Inflammatory macrophage (primary cell): ENCODE data around the gene FLRT1.
"Not testable (repeated sequence)": the region's sequence is repeated elsewhere in the genome, so short reads cannot be mapped to it uniquely, and the experiment has no call there.

Source experiments
- DNase-seq, 2 donors: peaks; one replicate each; pipeline ENCODE4 v3.0.0-alpha.2; 2020 to 2022

Gene FLRT1

DNA sequence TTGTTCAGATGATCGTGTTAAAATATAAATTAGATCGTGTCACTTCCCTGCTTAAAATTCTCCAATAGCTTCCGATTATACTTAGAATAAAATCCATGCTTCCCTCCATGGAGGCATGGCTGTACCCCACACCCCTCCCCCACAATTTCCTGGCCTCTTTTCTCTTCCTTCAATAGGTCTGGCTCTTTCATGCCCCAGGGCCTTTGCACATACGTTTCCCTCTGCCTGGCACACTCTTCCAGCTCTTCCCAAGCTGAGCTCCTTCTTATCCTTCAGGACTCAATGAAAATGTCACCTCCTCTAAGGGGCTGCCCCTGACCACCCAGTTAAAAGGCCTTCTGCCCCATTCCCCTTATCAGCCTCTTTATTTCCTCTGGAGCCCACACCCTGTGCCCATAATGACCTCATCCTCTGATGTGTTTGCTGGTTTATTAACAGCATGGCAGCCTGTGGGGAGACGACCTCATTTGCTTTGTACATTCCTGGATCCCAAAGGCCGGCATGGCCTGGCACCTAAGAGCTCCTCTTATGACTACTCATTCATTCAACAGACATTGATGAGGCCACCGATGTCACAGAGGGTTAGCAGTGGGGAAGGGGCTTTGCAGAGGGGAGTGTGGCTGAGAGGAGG lies 9.0 kb upstream of the FLRT1 start:
- DNase-seq: no peak

DNA sequence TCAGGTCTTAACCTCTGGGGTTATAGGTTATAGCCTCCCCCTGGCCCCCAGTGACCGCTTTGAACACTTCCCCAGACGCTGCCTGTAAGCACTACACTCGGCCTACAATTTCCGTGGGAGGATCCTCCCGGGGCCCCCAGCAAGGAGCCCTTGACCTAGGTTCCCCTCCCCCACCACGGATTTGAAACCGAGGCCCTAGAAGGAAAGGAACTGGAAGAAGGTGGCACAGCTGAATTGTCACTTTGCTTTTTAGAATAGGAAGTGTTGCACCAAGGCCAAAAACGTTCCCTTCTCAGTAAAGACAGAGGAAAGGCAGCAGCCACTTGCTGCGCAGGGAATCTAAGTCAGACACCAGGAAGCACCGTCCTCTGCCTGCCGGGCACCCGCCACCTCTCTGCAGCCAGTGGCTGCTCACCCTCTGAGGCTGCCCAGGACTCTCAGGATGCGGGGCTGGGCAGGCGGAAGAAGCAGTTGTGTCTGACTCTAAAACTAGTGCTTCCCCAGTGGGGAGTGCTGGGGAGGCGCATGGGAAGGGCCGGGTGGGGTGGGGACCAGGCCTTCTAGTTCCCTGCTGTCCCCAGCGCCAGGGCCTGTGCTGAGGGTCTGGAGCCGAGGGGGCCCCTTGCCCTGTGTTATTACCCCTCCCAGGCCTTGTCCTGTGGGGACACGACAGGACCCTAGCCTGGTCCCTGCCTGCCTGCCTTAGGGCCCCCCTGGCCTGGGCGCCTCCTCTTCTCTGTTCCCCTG lies 7.9 kb upstream of the FLRT1 start:
- DNase-seq: peak; percentile 78 to 83

DNA sequence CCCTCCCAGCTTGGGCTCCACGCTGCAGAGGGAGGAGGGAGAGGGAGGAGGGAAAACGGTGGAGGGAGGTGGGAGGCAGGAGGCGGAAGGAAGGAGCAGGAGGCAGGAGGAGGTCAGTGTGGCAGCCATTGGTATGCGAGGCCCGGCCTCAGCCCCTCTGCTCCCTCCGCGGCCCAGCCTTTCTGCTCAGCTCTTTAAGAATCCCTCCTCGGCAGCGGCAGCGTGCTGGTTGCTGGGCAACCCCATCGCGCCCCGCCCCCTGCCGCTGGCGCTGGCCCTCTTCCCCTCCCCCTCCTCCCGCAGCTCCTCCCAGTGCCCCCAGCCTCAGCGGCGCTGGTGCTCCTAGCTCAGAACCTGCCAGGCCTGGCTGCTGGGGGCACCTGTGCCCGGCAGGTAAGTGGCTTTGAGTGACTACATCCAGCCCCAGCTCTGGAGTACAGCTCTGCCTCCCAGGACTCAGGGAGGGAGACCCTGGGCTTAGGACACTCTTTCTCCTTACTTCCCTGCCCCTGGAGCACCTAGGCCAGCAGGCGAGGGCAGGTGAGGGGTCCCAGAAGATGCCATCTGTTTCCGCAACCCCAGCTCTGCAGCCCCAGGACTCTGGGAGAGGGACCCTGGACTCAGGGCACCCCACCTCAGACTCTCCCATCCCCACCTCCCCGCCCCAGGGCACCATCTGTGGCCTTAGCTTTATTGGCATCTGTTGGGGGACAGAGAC lies 7.2 kb upstream of the FLRT1 start:
- peak in 1 of 2 donors; percentile 4 for DNase-seq

DNA sequence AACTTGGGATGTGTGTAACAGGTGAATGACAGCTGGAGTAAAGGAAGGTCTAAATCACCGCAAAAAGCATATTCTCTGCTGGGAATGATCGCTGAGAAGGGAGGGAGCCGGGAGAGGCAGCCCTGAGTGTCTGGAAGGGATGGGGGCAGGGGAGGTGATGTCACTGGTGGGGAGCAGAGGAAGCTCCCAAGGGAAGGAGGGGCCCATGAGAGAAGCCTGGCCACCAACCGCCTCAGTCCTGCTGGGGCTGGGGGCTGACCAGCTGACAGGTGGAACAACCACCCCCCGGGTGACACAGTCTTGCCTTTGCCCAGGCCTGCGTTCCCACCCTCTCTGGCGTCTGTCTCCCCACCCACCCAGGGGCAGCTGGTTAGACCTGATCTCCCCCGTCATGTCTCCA lies 6.0 kb upstream of the FLRT1 start:
- DNase-seq: no peak

DNA sequence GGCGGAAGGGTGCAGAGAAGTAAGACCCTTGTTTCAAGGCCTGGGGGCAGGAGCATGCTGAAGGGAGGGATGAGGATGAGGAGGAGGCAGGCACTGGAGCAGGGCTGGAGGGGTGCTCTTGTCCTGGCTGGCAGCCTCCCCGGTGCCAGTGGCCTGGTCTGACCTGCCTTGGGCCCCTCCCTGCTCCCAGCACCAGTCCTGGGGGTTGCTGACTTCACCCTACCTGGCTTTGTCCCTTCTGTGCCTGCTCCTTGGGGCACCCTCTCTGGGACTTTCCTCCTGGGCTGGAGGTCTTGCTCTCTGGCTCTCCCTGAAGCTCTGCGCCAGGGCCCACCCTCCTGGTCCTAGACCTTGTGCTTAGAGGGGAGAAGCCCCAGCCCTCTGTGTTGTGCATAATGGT lies 4.7 kb upstream of the FLRT1 start:
- DNase-seq: no peak

DNA sequence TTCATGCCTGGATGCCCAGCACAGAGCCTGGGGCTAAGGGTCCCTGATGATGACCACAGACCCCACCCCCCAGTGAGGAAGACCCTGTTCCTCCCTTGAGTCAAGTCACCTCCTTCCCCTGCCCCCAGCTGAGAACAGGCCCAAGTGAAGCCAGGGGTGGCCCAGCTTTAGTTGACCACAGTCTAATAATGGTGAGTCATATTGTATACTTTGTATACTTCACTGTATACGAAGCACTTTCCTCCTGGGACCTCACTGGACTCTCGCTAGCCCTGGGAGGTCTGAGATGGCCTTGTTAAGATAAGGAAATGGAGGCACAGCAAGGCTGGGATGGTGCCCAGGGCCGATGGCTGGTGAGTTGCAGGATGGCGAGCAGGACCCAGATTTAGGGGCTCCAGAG lies 3.7 kb upstream of the FLRT1 start:
- DNase-seq: no peak

DNA sequence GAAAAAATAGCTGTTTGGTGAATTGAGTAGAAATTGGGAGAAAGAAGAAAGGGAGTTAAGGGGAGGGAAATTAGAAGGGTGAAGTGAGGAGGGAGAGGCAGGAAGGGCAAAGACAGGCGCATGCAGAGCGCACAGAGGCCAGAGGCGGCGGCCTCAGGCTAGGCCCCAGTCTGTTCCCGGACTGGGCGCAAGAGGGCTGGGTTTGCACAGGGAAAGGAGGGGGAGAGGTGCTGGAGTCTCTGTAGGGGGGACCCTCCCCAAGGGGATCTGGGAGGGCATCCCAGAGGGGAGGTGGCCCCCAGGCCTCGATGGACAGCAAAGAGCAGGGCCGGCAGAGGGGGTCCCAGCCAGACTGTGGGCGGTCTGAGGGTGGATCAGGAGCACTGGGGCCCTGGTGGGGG lies 1.3 kb upstream of the FLRT1 start:
- no peak for DNase-seq

DNA sequence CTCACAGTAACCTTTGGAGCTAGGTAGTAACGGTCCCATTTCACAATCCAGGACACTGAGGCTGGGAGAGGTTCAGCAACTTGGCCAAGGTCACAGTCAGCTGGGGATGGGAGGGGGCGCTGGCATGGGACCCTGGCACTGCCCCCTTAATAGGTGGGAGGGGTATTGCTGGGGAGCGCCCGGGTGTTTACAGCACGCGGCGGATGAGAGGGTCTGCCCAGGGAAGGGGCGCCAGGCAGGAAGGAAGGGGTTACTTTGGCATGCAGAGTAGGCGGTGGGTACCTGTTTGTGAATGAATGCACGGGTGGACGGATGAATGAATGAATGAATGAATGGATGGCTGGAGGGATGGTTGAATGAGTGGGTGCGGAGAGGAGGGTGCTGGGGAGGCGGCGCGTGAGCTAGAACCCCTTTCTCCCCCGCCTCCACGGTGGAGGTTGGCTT lies 628 bp upstream of the FLRT1 start:
- no peak for DNase-seq

DNA sequence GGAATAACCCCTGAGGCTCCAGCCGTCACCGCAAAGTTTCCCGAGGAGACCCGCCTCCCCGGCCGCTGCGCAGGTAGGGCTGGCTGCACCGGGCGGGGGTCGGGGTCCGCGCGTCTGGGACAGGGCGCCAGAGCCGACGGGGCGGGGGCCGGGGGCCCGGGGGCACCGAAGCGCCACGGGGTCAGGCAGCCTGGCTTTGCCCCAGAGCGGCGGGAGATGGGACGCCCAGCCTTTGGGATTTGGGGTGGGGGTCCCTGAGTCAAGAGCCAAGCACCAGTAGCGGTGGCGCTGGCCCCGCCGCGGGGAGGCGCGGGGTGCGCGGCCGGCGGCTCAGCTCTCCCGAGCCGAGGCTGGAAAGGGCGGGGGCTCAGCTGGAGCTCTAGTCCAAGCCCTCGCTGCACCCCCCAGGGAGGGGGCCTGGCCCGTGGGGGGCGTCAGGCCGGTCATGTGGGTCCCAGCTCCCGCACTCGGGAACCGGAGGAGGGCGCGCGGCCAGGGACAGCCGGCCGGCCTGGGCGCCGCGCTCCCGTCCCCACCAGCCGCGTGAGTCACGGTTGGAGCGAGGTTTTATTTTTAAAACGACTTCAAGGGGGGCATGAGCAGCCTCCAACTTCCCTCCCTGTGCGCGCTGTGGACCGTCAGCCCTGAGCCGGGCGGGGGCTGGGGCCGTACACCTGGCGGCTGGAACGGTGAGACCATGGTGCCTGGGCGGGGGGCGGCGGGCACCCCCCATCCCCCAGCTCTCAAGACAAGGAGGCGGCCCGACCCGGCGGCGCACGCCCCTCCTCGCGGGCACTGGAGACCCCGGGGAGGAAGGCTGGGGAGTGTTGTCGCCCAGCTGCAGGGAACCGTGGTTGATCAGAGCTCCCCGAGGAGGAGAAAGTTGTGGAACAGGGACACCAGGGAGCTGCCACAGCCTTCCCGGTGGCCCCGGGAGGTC lies 626 bp downstream of the FLRT1 start:
- no peak for DNase-seq

DNA sequence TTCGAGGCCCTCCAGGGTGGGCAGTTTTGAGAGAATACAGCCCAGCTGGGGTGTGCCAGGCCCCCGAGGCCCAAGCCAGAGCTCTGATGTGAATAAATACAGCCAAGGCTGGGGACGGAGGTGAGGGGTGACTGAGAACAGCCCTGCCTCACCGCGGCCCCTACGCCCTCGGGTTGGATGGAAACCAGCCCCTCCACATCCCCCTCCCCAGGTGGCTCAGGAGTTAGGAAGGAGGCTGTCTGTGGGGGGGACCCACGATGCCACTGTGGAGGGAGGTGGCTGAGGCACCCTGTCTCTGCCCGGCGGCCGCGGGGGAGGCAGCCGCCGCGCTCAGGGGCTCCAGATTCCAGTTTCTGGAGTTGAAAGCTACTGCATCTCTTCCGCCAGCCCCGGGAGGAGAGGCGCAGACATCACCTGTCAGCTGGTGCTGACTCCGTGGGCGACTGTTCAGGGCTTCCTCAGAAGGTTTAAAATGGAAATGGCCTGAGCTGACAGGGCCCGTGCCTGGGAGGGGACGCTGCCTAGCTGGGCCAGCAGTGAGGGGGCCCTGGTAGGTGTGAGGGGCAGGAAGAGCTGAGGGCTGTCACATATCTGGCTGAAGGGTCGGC lies 1.4 kb downstream of the FLRT1 start:
- DNase-seq: no peak

DNA sequence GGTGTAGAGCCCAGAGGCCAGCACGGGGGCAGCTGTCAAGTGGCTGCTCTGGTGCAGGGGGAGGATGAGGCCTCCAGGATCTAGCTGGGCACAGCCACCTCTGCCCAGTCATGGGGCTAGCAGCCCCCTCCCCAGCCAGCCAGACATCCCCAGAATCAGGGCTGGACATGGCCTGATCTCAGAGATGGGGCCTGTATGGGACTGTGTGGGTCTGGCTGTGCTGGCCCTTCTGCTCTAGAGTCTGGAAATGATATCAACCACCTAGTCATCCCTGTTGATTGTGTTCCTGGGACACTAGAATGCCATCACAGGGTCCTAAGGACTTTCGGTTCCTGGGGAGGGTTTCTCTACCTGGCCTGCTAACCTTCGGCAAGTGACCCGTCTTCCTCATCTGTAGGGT lies 2.8 kb downstream of the FLRT1 start:
- DNase-seq: no peak

DNA sequence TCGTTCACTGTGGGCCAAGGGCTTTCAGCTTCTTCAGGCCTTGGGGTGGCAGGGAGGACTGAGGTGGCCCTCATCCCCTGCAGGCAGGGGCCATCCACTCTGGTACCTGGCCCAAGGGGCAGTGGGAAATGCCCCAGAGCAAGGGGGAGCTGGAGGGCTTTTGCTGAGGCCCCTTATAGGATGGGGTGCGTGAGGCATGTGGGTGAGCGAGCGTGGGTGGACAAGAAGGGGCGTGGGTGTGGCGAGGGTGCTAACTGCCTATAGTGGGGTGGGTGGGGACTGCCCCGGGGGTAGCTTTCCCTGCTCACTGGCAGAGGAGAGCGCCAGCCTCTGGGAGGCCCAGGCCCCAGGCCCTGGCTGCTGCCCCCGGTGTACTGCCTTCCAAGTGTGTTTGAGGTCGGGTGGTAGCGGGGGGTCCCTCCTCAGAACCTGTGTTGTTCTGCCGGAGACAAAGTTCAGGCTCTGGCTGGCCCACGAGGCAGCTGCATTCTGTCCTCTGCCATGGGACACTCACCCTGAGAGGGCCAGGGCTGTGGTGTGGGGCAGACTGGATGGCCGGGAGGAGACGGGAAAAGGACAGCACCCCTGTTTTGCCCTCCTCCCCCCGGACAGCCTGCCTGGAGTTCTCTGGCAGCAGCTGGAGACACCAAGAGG lies 3.4 kb downstream of the FLRT1 start:
- no peak for DNase-seq

DNA sequence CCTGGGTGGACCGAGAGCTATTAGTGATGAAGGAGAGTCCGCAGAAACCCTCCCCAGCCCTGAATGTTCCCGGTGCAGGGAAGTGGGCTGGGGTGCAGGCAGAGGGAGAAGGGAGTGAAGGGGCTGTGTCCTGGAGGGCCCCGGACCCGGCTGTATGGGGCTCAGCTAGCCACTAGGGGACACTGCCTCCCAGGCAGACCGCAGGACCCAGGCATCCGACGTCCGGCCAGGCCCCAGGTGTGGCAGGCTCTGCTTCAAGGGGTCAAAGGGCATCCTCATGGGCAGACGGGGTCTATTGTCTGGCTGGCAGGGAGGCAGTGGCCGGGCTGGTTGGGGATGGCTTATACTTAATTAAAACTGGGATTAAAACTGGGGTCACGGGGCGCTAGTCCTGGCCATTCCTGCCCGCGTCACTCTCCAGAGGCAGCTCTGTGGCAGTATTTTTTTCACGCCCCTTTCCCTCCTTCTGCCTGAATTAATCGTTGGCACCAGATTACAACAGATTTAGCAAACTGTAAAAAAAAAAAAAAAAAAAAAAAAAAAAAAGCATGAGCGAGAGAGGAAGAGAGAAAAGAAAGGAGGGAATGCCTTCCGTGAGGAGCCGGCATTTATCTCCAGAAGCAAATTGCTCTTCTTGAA lies 5.1 kb downstream of the FLRT1 start:
- DNase-seq: no peak

DNA sequence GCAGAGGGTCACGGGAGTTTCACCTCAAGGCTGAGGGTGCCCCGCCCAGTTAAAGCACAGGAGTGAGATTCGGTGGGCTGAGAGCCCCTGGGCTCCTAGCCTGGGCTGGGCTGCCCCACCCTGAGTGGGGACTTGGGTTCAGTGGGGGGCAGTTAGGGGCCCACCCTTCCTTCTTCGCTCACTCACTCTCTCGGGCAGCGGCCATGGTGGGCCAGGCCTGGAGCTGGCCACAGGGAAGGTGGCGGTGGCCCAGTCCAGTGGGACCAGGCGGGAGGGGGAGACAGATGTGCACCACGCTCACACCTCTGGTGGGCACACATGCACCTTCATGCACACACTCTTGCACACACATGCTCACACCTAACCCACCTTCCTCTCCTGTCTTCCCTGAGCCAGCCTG lies 6.1 kb downstream of the FLRT1 start:
- DNase-seq: no peak

DNA sequence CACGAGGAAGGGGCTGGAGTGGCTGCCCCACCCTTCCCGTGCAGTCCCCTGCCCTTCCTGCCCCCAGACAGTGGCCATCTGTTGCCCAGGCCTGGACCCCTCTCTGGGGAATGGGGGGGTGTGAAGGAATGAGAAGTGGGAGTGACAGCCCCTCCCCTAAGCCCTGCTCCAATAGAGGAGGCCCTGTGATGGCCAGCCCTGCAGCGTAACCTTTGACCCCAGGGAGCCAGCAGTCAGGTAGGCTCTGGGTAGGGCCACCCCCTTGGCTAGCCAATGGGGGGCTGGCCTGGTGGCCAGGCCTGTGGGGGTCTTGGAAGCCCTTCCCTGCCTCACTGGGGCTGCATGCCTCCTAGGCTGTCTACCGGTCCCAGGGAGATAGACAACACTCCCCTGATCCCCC lies 6.6 kb downstream of the FLRT1 start:
- no peak for DNase-seq

DNA sequence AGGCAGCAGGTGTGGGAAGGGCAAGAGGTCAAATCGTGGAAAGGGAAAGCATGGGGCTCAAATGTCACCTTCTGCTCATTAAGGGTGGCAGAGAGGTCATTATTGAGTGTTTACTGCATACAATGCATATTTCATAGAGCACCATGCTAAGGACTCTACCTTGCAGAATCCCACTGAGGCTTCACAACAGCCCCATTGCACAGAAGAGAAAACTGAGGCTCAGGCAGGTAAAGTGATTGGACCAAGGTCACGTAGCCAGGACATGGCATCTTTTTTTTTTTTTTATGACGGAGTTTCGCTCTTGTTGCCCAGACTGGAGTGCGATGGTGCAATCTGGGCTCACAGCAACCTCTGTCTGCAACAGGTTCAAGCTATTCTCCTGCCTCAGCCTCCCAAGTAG lies 7.8 kb downstream of the FLRT1 start:
- DNase-seq: no peak

DNA sequence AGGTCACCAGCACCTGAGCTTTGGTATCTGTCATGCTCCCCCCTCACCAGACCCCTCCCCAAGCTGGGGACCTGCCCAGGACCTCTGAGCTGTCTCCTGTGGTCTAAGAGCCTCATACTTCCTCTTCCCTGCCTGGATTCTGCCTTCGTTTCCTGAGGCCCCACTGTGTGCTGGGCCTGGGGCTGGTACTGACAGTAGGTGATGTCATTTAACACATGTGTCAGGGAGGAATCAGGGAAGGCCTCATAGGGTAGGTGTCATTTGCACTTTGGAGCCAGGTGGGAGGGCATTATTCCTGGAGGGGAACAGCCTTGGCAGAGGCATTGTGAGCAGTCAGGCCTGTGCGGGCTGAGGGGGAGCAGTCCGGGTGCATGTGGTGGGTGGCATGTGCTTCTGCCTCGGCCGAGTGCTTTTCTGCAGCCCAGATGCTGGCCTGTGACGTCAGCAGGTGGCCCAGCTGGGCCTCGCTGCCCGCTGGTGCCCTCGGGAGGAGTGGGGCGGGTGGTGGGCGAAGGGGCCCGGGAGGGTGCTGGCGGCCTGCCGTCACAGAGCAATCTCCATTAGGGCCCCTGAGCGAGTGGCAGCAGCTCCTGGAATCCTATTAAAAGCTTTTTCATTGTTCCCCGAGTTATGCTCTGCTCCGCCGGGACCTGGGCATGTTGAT lies 9.1 kb downstream of the FLRT1 start:
- no peak for DNase-seq

DNA sequence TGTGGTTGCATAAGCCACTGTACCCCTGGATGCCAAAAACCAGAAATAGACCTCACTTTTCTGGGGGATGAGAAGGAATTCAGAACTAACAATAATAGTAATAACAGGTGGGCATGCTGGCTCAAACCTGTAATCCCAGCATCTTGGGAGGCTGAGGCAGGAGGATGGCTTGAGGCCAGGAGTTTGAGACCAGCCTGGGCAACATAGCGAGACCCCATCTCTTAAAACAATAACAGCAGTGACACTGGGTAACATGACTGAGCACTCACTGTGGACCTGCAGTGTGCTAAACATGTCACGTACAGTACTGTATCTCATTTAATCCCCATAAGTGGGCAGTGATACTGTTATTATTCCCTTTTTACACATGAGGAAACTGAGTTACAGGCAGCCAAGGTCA lies 10.0 kb downstream of the FLRT1 start:
- DNase-seq: no peak

DNA sequence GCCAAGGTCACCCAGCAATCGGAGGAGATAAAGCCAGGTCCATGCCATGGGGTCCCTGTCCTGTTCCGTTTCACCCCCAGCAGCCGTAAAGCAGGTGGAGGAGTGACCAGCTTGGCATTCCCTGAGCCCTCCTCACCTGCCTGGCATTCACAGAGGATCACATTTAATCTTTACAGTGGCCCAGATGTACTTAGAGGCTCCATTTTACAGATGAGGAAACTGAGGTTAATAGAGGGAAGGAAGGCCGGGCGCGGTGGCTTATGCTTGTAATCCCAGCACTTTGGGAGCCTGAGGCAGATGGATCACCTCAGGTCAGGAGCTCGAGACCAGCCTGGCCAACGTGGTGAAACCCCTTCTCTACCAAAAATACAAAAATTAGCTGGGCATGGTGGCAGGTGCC lies 11.6 kb downstream of the FLRT1 start:
- DNase-seq: not testable (repeated sequence)

DNA sequence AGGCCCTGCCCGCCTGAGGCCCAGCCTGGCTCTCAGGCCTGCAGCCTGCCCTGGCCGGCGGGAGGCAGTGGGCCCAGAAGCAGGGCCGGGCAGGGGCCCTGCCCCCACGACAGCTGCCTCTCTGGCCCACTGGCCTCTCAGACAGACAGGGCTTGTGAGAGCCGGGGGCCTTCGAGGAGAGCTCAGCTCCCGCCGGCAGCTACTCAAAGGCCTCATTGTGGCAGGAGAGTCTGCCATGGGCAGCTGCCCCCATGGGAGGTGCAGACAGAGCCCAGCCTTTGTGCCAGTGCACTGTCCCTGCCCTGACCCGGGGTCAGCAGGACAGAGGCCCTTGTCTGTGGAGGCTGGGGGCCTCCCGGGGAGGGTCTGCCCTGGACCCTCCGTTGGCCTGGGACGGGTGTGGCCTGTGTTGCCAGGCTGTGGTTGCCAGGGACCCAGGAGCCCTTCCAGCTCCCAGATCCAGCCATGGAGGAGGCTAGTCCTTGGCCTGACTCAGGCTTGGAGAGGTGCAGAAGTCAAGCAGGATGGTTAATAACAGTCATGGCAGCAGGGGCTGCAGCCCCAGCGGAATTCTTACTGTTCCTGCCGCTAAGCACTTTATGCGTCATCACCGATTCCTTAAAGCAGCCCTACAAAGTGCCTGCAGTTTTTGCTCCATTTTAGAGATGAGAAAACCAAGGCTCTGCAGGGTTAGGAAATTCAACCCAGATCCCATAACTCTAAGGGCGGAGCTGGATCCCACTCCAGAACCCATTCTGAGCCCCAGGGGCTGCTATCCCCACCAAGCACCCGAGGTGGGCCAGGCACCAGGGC lies 12.5 kb downstream of the FLRT1 start:
- no peak for DNase-seq
